IMR-90 (cell line): ENCODE measurements around the gene PHEX.

Experiments used
- CTCF ChIP-seq: conservative IDR thresholded peaks from 2 replicates; pipeline ENCODE4 v1.5.1; 2012; ENCODE audit warnings: mild to moderate bottlenecking, low read depth, low read length, improper control_type of control experiment
- ELK1 ChIP-seq: fragments of 150-350 bp; IDR thresholded peaks from 2 replicates; pipeline ENCODE4 v1.6.1; 2016; ENCODE audit warnings: low read depth, mild to moderate bottlenecking, low read length, moderate library complexity, borderline replicate concordance
- SMC3 ChIP-seq: fragments of 150-350 bp; IDR thresholded peaks from 2 replicates; pipeline ENCODE4 v1.6.1; 2016; ENCODE audit warnings: low read depth, mild to moderate bottlenecking, antibody characterized with exemption, low read length, moderate library complexity

GRCh38 chrX:22041907-22042530 is 9.9 kb downstream of the PHEX start:
- no peak for TF ChIP-seq CTCF
- TF ChIP-seq SMC3: no peak
- TF ChIP-seq ELK1: no peak
